MG63 (cell line): ENCODE results near the gene DOCK2. TPM values are rescaled to one million over a fixed set of nuclear protein-coding genes. Genes with fewer than 3 reads are reported as not detected.
A peak's percentile ranks its signal among the peaks of the same experiment; 100 is the strongest.
"Not testable (repeated sequence)": the region's sequence is repeated elsewhere in the genome, so short reads cannot be mapped to it uniquely, and the experiment has no call there.

Source experiments
- DNase-seq: peaks from one replicate; pipeline ENCODE4 v3.0.0-alpha.2; 2020
- H3K27me3 ChIP-seq: fragments of 250-450 bp; sonication (Bioruptor Pico); 2 replicates; pipeline ENCODE4 v1.5.1; 2020; ENCODE audit warnings: mild to moderate bottlenecking, moderate library complexity
- H3K36me3 ChIP-seq: fragments of 250-450 bp; sonication (Bioruptor Pico); 2 replicates; pipeline ENCODE4 v1.5.1; 2020; ENCODE audit warnings: mild to moderate bottlenecking, moderate library complexity
- H3K4me3 ChIP-seq: fragments of 250-450 bp; sonication (Bioruptor Pico); 2 replicates; pipeline ENCODE4 v1.5.1; 2020; ENCODE audit warnings: mild to moderate bottlenecking, moderate library complexity
- H3K9me3 ChIP-seq: fragments of 250-450 bp; sonication (Bioruptor Pico); 2 replicates; pipeline ENCODE4 v1.5.1; 2020; ENCODE audit warnings: mild to moderate bottlenecking, moderate library complexity
- total RNA-seq: library from RNA; depleted of rRNA; stranded (reverse); fragments of >200 nt; shearing (Covaris generic); gene quantifications from 2 replicates; pipeline ENCODE4 v1.2.3, GENCODE V29; 2014; ENCODE audit warnings: low replicate concordance

The DOCK2 gene
- total RNA-seq, 1 experiment from 2014 or later = 12.6 TPM

DNA sequence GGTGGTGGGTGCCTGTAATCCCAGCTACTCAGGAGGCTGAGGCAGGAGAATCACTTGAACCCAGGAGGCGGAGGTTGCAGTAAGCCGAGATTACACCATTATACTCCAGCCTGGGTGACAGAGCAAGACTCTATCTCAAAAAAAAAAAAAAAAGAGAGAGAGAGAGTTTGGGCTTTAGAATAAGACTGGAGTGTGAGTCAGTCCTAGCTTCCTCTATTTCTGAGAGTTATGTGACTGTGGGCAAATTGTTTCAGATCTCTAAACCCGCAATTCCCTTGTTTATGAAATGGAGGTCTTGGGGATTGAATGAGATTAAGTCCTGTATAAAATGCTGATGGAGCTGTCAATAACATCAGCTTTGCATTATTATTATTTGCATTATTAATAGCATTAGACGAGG, 316.1 kb downstream of the DOCK2 start:
- not testable (repeated sequence) for H3K4me3 ChIP-seq, H3K9me3 ChIP-seq, H3K36me3 ChIP-seq, DNase-seq, H3K27me3 ChIP-seq

DNA sequence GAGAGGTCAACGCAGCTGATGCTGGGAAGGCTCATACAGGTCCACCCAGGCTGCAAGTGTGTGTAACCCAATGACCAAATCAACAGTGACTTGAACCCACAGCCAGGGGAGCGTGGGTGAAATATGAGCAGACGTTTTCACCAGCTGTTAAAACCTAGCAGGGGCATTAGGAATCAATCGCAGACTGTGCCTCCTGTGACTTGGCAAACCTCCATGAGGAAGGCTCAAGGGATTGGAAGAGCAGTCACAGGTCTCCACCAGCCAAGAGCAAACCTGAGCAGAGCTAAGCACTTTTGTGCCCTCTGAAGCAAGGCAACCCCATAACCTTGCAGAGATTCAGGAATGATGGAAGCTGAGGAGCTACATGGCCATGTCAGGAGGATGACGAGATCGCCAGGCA, 317.7 kb downstream of the DOCK2 start:
- DNase-seq = no peak
- no peaks in the 10 kb centered on the region for H3K27me3 ChIP-seq
- H3K9me3 ChIP-seq = no peaks in the 10 kb centered on the region
- no peak overlapping the region for H3K4me3 ChIP-seq
- peaks cover 9% of the 10 kb centered on the region for H3K36me3 ChIP-seq

DNA sequence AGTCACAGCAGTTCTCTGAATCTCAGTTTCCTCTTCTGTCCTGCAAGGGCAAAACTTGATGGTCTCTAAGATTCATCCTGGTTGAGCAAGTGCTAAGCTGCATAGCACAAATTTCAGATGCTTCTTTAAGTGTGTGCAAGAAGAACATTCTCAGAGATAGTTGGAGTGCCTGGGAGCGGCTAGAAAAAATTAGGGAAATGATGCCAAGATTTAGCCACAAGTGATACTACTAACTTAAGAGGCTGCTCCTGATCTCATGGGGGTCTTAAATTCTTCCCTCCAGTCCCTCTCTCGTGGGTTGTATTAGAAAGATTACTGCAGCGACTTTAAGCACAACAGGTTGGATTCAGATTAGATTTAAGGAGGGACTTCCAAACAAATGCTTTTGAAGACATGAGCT, 319.1 kb downstream of the DOCK2 start:
- no peak for DNase-seq
- no peaks in the 10 kb centered on the region for H3K9me3 ChIP-seq

DNA sequence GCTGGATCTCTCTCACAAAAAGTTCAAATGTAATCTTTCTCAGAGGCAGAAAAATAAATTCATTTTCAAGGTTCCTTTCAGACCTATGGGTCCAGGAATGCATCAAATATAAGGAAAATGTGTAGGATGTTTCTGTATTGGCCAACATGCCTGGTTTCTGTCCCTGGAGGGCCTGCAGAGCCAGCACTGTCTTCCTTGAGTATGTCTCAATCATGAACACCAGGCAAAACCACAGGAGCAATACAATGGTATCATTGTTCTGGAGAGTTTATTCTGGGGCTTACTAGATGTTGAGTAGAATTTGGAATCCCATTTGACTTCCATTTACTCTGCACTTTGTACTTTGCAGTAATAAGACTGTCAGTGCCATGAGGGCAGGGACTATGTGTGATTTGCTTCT, 319.7 kb downstream of the DOCK2 start:
- H3K9me3 ChIP-seq = no peaks in the 10 kb centered on the region
- DNase-seq = no peak
- no peaks in the 10 kb centered on the region for H3K27me3 ChIP-seq
- no peak overlapping the region for H3K4me3 ChIP-seq
- H3K36me3 ChIP-seq = peaks cover 11% of the 10 kb centered on the region

More for the DNA sequence above, 319.1 kb downstream of the DOCK2 start:
- Histone ChIP-seq H3K36me3 (peaks cover 11% of the 10 kb centered on the region), H3K4me3 (no peak overlapping the region), H3K27me3 (no peaks in the 10 kb centered on the region)

GRCh38 chr5:169958278-169958677, 321.2 kb downstream of the DOCK2 start:
- H3K36me3 ChIP-seq = peaks cover 8% of the 10 kb centered on the region
- no peaks in the 10 kb centered on the region for H3K27me3 ChIP-seq
- DNase-seq = no peak
- H3K4me3 ChIP-seq = no peak overlapping the region
- H3K9me3 ChIP-seq = no peaks in the 10 kb centered on the region

- DNase-seq = no peak
- Histone ChIP-seq H3K27me3 (no peaks in the 10 kb centered on the region), H3K36me3 (peaks cover 26% of the 10 kb centered on the region), H3K4me3 (no peak overlapping the region), H3K9me3 (no peaks in the 10 kb centered on the region)
Observed at GRCh38 chr5:169960659-169961058, 323.6 kb downstream of the DOCK2 start.

DNA sequence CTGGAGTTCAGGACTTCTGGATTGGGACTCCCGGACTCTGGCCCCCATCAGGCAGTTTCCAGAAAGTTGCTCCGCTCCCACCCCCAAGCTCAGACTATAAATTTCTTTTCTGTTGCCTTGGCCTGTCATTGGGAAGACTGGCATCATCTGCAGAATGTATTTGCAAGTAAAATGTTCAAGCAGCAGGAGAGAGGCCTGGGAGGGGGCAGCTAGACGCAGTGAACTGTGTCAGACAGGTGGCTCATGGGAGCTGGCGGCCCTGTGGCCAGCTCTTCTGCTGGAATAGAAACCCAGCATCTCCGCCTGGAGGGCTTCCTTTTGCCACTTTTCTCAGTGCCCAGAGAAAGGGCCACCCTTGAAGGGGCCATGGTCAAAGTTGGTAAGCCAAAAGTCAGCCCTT, 327.2 kb downstream of the DOCK2 start:
- no peak for DNase-seq
- no peak overlapping the region for H3K4me3 ChIP-seq
- H3K27me3 ChIP-seq = no peaks in the 10 kb centered on the region

GRCh38 chr5:169970339-169970738, 333.3 kb downstream of the DOCK2 start:
- DNase-seq = no peak
- no peak overlapping the region for H3K4me3 ChIP-seq

More for the DNA sequence above, 327.2 kb downstream of the DOCK2 start:
- H3K36me3 ChIP-seq = peaks cover 56% of the 10 kb centered on the region
- H3K9me3 ChIP-seq = no peaks in the 10 kb centered on the region

GRCh38 chr5:169970911-169971765, 334.1 kb downstream of the DOCK2 start:
- peak; percentile 100 for DNase-seq
- H3K9me3 ChIP-seq = no peaks in the 10 kb centered on the region
- H3K27me3 ChIP-seq = no peaks in the 10 kb centered on the region
- peaks cover 66% of the 10 kb centered on the region for H3K36me3 ChIP-seq
- no peak overlapping the region for H3K4me3 ChIP-seq

More at GRCh38 chr5:169970339-169970738, 333.3 kb downstream of the DOCK2 start:
- no peaks in the 10 kb centered on the region for H3K9me3 ChIP-seq
- no peaks in the 10 kb centered on the region for H3K27me3 ChIP-seq
- peaks cover 66% of the 10 kb centered on the region for H3K36me3 ChIP-seq

GRCh38 chr5:169971780-169972179, 334.7 kb downstream of the DOCK2 start:
- H3K4me3 ChIP-seq = no peak overlapping the region
- H3K36me3 ChIP-seq = peaks cover 64% of the 10 kb centered on the region

GRCh38 chr5:169973056-169973455, 336.0 kb downstream of the DOCK2 start:
- H3K27me3 ChIP-seq = no peaks in the 10 kb centered on the region
- no peaks in the 10 kb centered on the region for H3K9me3 ChIP-seq
- no peak overlapping the region for H3K4me3 ChIP-seq
- peaks cover 53% of the 10 kb centered on the region for H3K36me3 ChIP-seq
- DNase-seq = no peak

More at GRCh38 chr5:169971780-169972179, 334.7 kb downstream of the DOCK2 start:
- H3K9me3 ChIP-seq = no peaks in the 10 kb centered on the region
- DNase-seq = no peak
- H3K27me3 ChIP-seq = no peaks in the 10 kb centered on the region

- DNase-seq = no peak
Observed at GRCh38 chr5:169974121-169974770, 337.2 kb downstream of the DOCK2 start.

GRCh38 chr5:169978714-169979113, 341.6 kb downstream of the DOCK2 start:
- DNase-seq = no peak
- Histone ChIP-seq H3K27me3 (no peaks in the 10 kb centered on the region), H3K4me3 (peak overlapping the region; percentile 67), H3K36me3 (peaks cover 23% of the 10 kb centered on the region), H3K9me3 (no peaks in the 10 kb centered on the region)

More at GRCh38 chr5:169974121-169974770, 337.2 kb downstream of the DOCK2 start:
- Histone ChIP-seq H3K4me3 (no peak overlapping the region), H3K36me3 (peaks cover 44% of the 10 kb centered on the region), H3K27me3 (no peaks in the 10 kb centered on the region), H3K9me3 (no peaks in the 10 kb centered on the region)

DNA sequence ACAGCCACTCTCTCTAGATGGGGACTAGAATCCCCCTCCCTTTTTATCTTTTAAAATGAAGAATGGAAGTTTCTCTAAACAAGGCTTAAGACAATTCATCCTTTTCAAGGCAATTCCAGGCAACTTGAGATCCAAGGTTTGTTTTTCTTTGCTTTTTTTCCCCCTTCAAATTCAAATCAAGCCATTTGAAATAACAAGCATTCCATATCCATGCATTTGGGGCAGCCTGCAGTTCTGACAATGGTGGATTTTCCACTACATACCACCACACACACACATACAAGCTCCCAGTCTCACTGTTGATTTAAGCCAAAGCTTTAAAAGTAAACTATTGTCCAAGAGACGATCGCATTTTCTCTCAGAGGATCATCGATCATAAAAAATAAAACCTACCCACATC, 342.8 kb downstream of the DOCK2 start:
- Histone ChIP-seq H3K27me3 (no peaks in the 10 kb centered on the region), H3K9me3 (no peaks in the 10 kb centered on the region), H3K36me3 (peaks cover 18% of the 10 kb centered on the region), H3K4me3 (peak overlapping the region; percentile 67)
- no peak for DNase-seq

GRCh38 chr5:169980418-169981053, 343.5 kb downstream of the DOCK2 start, which contains the start of gene INSYN2B:
INSYN2B (minus strand) TSS chr5:169980495; CDS start chr5:169883898, 96,597 bp downstream.
- Histone ChIP-seq H3K4me3 (peak within 1 kb of the TSS; percentile 67), H3K9me3 (no peaks in the 10 kb centered on the region), H3K27me3 (no peaks in the 10 kb centered on the region), H3K36me3 (peaks cover 13% of the 10 kb centered on the region)
- DNase-seq = peak; percentile 83

DNA sequence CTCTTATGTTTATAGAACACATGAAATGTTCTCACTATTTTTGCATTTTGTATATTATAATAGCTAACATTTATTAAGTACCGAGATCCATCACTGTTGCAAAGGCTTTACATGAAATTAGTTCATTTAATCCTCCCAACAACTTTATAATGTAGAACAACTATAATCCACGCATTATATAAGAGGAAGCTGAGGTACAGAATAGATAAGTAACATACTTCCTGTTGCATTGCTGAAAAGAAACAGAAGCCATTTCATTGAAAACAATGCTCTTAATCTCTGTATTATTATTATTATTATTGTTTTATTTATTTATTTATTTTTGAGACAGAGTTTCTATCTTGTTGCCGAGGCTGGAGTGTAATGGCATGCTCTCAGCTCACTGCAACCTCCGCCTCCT, 351.1 kb downstream of the DOCK2 start:
- no peaks in the 10 kb centered on the region for H3K36me3 ChIP-seq
- no peaks in the 10 kb centered on the region for H3K27me3 ChIP-seq
- H3K9me3 ChIP-seq = no peaks in the 10 kb centered on the region
- no peak overlapping the region for H3K4me3 ChIP-seq
- DNase-seq = no peak

DNA sequence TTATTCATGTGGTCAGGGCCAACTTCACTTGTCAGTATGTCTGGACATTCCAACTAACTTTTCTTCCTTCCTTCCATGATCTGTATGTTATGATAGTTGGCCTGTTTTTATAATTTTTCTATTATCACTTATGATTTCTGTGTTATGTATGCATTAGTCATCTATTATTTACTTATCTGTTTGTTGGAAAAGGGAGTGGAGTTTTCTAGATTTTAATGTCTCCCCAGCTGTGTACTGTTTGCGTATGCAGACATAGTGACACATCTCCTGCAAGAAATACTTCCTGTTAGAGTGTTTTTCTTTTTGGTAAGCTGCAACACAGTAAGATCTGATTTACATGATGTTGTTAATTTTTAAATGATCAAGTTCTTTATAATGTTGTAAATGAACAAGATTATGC, 351.9 kb downstream of the DOCK2 start:
- no peak overlapping the region for H3K4me3 ChIP-seq
- no peaks in the 10 kb centered on the region for H3K9me3 ChIP-seq
- no peak for DNase-seq
- H3K36me3 ChIP-seq = no peaks in the 10 kb centered on the region
- no peaks in the 10 kb centered on the region for H3K27me3 ChIP-seq
